Daoy (cell line): ENCODE measurements around the gene INPP4B. TPM values are rescaled to one million over a fixed set of nuclear protein-coding genes. Genes with fewer than 3 reads are reported as not detected.

Source experiments
- DNase-seq: peaks from one replicate; pipeline ENCODE4 v3.0.0-alpha.2; 2015; ENCODE audit warnings: low read depth
- total RNA-seq: library from RNA; depleted of rRNA; stranded (reverse); fragments of >200 nt; shearing (Covaris generic); gene quantifications from 2 replicates; pipeline ENCODE4 v1.2.3, GENCODE V29; 2014

INPP4B gene
- total RNA-seq, 1 experiment from 2014 or later: 9.3 TPM

DNA sequence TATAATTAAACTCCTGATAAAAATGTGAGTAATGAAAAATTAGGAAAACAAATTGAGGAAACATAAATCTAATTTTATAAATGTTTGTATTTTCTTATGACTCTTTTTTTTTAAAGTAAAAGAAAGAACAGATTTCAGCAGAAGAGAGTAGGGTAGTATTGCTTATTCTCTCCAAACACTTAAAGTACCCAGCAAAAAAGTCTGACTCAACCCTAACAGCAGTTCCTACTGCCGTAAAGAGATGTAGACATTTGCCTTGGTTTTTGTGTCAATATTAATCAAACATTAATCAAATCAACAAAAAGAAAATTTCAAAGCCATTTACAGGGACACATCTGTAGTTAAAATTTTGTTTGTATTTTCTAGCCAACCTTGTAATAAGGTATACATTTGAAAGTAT lies 701.3 kb downstream of the INPP4B start:
- DNase-seq: no peak

DNA sequence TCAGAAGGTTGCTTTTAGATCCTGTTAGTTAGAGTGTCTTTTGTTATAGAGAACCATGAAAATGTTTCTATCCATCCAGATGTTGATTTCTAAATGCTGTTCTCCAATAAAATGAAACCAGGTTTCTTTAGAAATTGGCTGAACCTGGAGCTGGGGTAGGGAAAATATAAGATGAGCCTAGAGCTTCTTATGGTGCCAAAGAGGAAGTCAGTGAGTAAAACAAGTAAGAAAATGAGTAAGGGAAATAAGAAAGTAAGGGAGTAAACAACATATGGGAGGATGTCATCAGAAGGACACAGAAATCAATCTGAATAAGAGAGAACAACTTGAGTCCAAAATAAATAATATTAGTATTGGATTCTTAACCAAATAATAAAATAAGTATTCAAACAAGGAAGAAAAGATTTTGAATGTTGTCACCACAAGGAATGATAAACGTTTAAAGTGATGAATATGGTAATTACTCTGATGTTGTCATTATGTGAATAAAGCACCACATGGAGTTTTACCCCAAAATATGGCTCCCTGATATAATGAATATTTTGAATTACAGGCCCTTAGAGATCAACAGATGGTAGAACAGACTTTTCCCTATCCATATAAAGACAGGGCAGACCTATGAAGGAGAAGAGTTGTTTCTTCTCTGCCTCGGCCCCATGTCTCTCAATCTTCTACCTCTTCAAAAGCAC lies 703.6 kb downstream of the INPP4B start:
- DNase-seq: no peak

DNA sequence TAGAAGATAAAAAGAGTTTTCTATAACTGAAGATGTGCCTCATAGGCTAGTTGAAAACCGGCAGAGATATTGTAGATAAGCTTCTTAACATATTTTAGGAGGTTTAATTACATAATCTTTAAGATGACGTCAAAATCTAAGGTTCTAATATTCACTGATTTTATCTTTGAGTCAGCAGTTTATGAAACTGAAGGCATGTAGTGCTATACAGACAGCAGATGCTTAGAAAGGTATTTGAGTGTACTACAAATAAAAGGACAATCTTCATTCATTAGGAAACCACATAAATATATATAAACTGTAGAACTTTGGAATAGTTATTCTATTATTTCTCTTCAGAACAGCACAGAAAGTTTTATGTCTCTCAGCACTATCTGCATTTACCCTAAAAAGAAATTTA lies 704.9 kb downstream of the INPP4B start:
- no peak for DNase-seq

DNA sequence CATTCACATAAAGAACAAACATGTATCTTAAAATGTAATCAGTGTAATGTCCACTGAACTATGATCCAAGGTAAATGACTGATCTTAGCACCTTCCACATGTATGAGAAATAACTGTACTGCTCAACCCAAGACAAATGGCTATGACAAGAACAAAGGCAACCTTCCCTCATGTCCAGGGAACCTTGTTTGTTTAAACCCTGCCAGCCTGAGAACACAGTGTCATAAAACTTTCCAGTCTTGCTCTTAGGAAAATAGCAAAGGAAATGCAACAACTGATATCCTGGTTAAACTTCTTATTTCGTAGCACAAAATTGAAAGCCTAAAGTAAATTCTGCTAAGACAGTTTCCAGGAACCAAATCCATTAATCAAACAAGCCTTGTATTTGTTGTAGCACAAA lies 715.4 kb downstream of the INPP4B start:
- no peak for DNase-seq

DNA sequence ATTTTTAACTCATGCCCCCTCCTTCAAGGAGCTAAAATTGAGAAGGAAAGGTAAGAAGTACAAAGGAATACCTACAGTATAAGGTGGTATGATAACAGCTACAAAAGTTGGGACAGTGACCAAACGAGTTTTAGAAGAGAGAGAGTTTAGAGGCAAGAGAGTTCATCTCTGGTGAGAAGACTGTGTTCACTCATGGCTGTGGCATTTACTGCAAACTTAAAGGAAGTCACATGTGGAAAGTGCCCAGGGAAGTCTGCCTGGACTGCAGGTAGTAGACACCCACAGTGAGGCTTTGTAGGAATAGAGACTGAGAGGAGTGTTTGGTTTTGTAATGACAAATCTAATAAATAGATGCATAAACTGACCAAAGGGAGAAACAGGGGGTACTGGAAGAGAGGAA lies 716.2 kb downstream of the INPP4B start:
- no peak for DNase-seq

DNA sequence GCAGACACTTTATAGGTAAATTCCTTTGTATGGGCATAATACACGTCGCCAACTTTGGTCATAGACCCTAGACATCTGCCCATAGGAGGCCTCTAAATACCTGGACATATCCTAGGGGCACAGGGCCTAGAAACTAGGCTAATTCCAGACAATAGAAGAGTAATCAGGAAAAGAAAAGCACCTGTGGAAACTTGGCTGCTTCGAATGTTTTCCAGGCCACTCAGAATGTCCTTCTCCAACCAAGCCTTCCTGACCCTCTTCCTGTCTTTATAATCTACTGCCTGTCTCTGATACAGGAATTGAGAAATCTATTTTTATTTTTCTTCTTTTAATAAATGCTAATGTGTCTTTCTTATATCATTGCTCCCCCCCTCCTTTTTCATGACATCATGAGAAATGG lies 716.6 kb downstream of the INPP4B start:
- no peak for DNase-seq

DNA sequence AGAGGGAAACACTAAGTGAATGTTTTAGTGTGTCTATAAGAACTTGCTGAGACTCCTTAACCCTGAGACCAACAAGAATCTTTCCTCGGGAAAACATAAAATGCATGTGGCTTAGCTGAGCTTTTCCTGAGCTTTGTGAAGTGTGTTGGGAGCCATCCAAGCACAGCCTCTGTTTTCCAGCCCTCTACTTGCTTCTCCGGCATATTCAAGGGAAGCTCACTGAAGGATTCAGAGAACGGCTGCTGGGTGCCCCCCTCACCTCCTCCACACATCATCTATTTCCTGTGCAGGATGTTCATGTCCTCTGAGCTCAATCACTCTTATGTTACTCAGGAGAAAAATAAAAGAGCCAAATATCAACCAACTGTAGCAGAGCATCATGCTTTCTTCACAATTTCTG lies 717.6 kb downstream of the INPP4B start:
- no peak for DNase-seq

DNA sequence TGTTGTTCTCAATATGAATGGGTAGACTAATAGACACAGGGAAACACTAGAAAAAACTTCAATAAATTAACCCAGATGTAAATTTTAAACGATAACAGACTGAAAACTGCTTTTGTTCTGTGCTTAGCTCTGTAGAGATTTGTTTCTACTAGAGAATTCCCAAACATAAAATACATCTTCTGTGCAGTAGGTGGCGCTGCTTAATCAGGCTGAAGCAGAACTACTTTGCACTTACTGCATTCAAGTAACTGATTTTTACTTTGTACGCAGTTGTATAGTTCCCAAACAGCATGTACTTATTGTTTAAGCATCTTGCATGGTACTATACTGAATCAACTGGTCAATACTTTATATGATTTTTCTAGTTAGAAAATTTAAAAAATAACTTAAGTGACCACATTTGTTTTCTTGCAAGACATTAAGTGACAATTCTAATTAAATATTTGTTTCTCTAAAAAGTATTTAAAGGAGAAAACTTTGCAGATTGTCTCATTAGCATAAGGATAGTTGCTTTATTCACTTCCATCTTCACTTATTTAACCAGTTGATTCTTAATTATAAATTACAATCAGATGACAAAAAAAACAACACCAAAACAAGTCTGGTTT lies 719.1 kb downstream of the INPP4B start:
- peak; percentile 32 for DNase-seq

DNA sequence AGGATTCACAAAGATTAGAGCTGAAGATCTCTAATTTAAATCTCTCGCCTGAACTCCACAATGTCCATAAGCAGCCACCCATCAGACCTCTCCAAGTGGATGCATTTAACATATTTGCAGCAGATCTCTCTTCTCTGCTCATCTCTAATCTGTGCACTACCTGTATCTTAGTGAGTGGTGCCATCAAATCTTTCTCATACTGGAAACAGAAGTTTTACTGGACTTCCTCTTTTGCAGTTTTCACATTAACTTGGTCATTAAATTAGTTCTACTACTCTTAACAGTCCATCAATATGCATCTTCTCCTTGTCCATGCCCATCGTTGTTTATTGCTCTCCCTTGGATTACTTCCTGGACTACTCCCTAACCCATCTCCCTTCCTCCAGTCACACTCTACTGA lies 721.2 kb downstream of the INPP4B start:
- no peak for DNase-seq

DNA sequence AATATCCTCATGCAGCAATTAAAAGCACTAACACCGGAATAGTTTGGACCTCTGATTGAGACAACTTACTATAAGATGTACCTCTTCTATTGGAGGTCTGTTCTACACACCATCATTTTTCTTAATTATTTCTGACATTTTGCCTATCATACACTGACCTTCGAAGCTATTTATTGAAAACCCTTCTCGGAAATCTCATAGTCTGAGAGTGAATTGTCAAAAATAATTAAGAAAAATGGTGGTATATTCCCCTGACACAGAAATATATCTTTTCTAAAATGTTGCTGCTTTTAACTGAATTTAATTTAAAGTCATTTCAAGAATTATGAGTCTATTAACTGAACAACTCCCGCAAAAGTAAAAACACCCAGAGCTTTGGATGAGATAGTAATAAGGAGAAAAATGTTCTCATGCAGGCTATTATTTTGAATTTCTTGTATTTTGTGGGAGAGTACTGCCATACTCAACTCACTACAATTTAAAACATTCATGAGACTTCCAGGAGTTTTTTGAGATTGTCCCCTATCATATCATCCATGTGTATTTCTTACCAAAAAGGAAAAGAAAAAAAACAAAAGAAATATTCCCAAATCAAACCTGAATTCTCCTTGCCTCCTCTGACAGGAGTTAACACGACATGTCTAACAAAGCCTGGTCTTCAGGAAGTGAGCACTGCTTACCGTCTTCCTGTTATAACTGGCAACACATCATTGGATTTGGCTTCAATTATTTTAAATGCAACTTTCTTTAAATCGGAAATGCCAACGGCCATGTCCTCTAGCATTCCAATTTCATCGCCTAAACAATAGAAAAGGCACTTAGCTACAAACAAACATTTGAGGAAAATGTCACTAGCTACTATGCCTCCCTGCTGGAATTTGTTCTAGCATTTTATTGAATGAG lies 724.4 kb downstream of the INPP4B start:
- DNase-seq: no peak

DNA sequence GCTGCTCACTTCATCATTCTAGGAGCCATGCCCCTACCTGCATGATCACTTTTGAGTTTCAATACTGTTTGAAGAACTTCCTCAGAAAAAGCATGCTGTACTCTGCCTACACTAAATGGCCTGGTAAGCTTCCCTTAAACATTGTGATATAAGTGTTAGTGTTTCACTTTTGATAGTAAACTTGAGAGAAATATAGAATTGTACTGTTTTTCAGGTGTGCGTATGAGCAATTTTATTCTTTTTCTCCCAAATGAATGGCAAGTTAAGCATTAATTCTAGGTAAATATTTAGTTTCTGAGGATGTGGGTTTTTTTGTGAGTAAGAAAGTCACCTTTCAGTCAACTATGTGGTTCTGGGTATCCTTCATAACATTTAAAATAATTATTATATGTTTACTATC lies 725.2 kb downstream of the INPP4B start:
- DNase-seq: no peak

DNA sequence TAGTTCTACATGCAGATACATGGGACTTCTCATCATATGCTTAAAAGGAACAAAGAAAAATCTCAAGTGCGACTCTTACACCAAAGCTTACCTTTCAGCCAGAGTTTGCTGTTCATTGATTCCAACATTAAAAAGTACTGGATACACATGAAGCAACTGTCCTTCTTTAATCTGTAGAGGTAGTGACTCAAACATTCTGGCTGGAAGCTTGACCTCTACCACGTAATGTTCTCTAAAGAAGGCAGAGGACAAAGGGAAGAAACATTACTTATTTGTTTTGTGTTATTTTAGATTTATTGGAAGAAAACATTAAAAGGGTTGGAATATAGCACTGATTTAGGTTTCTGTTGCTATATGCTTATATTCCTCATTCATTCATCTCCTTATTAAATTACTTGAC lies 733.6 kb downstream of the INPP4B start:
- DNase-seq: no peak

DNA sequence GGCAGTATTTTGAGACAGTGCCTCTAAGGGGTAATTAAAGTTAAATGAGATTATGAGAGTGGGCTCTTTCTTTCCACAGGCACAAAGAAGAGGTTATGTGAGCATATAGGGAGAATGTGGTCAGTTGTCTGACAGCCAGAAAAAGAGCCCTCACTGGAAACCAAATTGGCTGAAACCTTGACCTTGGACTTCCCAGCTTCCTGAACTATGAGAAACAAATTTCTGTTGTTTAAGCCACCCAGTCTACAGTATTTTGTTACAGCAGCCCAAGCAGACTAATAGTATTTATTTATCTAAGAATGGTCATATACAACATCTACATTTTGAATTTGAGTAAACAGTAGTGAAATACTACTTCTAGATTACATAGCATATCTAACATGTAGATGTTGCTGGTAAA lies 736.0 kb downstream of the INPP4B start:
- DNase-seq: no peak

DNA sequence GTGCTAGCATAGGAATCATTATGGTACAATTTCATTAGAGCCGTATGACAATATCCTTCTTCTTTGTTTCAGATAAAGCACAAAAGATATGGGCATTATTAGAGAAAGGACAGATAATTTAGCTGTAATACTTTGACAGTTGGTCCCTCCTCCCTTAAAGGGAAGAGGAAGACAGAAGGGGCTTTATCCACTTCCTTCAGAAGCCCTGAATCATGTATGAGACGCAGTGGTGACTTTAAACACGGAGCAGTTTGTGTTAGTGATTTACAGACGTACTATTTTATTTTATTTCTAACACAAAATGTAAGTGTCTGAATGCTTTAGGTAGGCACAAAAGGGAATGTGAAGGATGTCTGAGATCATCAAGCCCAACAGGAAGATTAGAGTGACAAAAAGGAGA lies 742.1 kb downstream of the INPP4B start:
- no peak for DNase-seq

DNA sequence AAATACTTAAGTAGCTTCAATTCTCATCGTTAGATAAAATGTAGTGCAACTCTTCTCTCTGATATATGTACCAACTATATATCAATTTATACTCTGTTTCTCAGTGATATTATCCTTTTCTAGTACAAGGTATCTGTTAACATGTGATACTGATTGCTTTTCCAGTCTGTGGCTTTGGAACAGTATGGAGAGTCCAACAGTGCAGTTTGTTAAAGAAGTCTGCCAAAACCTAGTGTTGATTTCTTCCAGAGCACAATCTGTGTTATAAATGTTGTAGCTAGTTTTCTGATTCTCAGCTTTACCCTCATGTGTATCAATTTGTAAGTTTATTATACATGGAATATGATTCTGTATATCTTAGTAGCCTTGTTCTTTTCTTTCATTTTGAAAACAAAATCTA lies 744.7 kb downstream of the INPP4B start:
- no peak for DNase-seq

DNA sequence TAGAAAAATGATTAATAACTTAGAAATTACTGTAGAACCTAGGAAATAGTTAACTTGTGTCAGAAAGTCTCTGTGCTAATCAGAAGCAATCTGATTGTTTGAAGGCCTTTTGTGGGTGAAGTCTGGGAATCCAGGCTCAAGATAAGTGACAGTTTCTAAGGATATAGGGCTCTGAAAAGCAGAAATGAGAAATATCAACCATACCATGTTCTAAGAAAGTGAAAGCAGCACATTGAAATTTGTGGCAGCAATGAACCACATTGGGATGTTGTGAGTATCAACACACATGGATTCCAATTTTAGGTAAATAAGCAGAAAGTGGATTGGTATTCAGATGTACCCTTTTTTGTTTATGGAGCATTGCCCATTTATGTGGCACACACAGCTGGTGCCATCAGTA lies 745.2 kb downstream of the INPP4B start:
- no peak for DNase-seq

DNA sequence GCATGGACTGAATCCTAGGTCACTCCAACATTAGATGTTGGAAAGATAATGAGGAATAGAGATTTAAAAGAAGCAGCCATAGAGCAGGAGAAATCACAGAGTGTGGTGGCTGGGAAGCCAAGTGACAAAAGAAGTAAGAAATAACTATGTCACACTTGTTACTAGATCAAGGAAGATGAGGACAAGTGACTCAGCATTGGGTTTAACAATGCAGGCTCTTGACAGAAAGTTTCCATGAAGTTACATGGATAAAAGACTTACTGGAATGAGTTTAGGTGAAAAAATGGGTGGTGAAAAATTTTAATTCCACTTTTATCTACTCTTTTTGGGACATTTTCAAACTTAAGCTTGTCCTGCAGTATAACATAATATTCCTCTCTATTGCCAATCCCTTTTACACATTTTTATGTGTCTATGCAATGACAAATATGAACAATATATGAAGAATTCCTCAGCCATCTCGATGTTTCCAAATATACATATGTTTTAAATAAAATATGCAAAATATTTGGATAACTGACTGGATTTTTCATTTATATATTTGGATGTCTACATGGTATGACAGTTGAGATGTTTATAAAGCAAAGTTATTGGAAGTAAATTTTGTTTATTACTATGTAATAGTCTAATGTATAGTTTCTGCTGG lies 747.1 kb downstream of the INPP4B start:
- no peak for DNase-seq

DNA sequence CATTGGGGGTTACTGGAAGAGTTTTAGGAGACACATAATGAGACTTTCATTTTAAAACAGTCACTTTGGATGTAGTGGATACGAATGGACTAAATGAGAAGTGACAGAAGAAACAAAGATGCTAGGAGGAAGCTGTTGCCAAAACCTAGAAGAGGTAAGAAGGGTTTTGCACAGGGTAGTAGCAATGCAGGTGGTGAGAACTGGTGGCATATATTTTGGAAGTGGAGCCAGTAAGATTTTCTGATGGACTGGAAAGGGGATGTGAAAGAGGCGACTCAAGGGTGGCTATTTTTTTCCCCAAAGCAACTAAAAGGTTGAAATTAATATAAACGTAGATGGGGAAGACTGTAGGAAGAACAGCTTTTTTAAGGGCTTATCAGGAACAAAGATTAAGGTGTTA lies 747.7 kb downstream of the INPP4B start:
- DNase-seq: no peak

DNA sequence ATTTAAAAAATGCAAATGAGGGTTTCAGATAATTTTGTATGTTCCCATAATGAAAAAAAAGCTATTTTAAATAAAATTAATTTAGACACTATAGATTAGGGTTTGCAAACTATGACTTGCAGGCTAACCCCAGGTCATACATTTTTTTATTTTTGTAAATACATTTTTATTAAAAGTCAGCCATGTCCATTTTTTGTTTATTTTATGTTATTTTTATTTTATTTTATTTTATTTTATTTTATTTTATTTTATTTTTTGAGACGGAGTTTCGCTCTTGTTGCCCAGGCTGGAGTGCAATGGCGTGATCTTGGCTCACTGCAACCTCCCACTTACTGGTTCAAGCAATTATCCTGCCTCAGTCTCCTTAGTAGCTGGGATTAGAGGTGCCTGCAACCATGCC lies 749.1 kb downstream of the INPP4B start:
- no peak for DNase-seq

DNA sequence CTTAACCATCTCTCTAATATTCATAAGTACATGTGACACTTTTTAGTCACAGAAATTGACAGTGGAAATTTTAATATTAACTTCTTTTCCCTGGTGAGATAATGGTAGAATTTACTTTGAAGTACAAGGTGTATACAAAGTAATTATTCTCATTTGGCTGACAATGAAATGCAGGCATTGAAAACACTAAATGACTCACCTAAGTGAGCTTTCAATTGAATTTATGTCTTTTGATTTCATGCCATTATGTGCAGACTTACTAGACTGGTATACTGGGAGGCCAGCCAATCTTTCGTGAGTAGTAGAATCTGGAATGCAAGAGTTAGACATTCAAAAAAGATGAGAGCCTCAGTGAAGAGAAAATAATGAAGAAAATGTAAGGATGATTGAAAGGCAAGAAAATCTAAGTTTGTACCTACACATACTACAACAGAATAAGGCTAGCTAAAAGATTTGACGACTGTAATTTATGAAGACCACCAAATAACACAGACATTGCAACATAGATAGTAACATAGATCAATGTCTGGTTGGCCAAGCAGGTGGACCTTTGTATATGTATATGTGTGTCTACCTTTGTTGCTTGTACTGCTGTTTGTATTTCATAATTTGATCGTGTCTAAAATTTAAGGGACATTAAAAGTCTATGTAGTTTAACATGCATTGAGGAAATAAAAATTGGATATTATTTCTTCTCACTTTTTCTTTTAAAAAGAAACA lies 750.1 kb downstream of the INPP4B start:
- peak; percentile 75 for DNase-seq

DNA sequence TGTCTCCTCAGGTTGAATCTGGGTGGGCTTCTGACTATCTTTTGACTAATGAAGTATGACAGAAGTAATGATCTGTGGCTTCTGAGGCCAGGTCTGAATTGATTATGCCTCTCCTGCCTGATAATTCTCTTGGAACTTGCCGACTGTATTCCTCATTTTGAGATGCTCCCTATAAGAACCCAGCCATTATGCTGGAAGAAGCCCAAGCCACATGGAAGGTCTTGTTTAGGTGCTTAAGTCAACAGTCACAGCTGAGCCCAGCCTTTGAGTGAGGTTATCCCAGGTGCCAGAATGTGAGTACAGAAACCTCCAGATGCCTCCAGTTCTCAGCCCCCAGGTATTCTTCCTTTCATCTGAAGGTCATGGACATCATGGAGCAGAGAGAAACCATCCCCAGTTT lies 753.2 kb downstream of the INPP4B start:
- DNase-seq: no peak

DNA sequence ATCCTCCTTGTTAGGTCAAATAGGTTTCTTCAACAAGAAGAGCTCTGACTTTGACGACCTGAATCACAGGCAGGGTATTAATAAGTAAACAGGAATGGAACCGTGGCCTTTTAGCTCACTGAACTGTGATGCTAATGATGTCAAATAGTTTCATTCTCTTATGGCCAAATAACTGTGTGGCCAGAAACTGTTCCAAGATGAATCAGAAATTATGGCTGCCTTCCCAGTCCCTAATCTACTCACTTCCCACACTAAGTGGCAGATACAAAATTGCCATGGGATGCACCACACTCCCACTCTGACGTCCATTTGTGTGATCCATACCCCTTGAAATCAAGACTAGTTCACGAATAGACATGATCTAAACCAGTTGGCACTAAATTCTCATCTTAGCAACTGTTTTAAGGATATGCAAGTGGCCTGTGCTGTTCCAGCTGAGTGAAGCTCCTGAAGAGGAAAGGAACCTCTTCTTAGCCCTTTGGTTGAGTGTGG lies 754.4 kb downstream of the INPP4B start:
- DNase-seq: peak; percentile 59
